DOHH2 (cell line): ENCODE measurements around the gene GTF3C1.

Experiments
- CTCF ChIP-seq: fragments of 200-600 bp; sonication (generic); IDR thresholded peaks from one replicate; pipeline ENCODE4 v1.5.1; 2014; ENCODE audit warnings: antibody characterized with exemption, mild to moderate bottlenecking, low read depth, low read length; ENCODE audit not compliant: poor library complexity, severe bottlenecking
- EZH2phosphoT487 ChIP-seq: fragments of 200-600 bp; sonication (generic); IDR thresholded peaks from 2 replicates; pipeline ENCODE4 v1.6.1; 2017; ENCODE audit warnings: borderline replicate concordance, mild to moderate bottlenecking, antibody characterized with exemption, low read length, moderate library complexity, mixed read lengths

GRCh38 chr16:27595993-27596392 is 46.3 kb upstream of the GTF3C1 start:
- TF ChIP-seq CTCF (no peak), EZH2phosphoT487 (no peak)
